GM12878 (cell line): ENCODE measurements around the gene EHD2. TPM values are rescaled to one million over a fixed set of nuclear protein-coding genes. Genes with fewer than 3 reads are reported as not detected.

ENCODE experiments used
- BCL3 ChIP-seq: IDR thresholded peaks from 2 replicates; pipeline ENCODE4 v1.6.1; 2011; ENCODE audit warnings: borderline replicate concordance, low read depth, mild to moderate bottlenecking, moderate library complexity, low read length; ENCODE audit not compliant: insufficient read depth, poor library complexity, severe bottlenecking
- CBX3 ChIP-seq: fragments of 200-600 bp; sonication (generic); IDR thresholded peaks from 2 replicates; pipeline ENCODE4 v1.6.1; 2016; ENCODE audit warnings: low read depth, borderline replicate concordance
- CREB1 ChIP-seq: IDR thresholded peaks from 2 replicates; pipeline ENCODE4 v1.6.1; 2012; ENCODE audit warnings: low read depth, mild to moderate bottlenecking, inconsistent platforms
- CREM ChIP-seq: IDR thresholded peaks from 2 replicates; pipeline ENCODE4 v1.6.1; 2014; ENCODE audit warnings: antibody characterized with exemption, low read depth
- E4F1 ChIP-seq: fragments of 450-650 bp; IDR thresholded peaks from 2 replicates; pipeline ENCODE4 v1.6.1; 2018; ENCODE audit warnings: borderline replicate concordance, mild to moderate bottlenecking; ENCODE audit not compliant: partially characterized antibody
- EED ChIP-seq: sonication (generic); IDR thresholded peaks from 2 replicates; pipeline ENCODE4 v1.6.1; 2016; ENCODE audit warnings: antibody characterized with exemption, low read depth
- FOXM1 ChIP-seq: IDR thresholded peaks from 2 replicates; pipeline ENCODE4 v1.6.1; 2012; ENCODE audit warnings: low read depth, mild to moderate bottlenecking, inconsistent platforms, low read length, moderate library complexity
- GATAD2B ChIP-seq: fragments of 450-650 bp; conservative IDR thresholded peaks from 2 replicates; pipeline ENCODE4 v1.6.1; 2017; ENCODE audit warnings: low read depth, mild to moderate bottlenecking, moderate library complexity
- HSF1 ChIP-seq: fragments of 150-350 bp; IDR thresholded peaks from 2 replicates; pipeline ENCODE4 v1.6.1; 2014; ENCODE audit warnings: mild to moderate bottlenecking, low read depth, low read length
- IRF4 ChIP-seq: IDR thresholded peaks from 2 replicates; pipeline ENCODE4 v1.6.1; 2011; ENCODE audit warnings: low read depth, low read length
- PRDM15 ChIP-seq: fragments of 450-650 bp; formaldehyde crosslinking; IDR thresholded peaks from 2 replicates; pipeline ENCODE4 v1.4.0; 2020; ENCODE audit warnings: mild to moderate bottlenecking, moderate library complexity
- SMAD1 ChIP-seq: fragments of 450-650 bp; IDR thresholded peaks from 2 replicates; pipeline ENCODE4 v1.6.1; 2018; ENCODE audit warnings: mild to moderate bottlenecking, low read depth; ENCODE audit not compliant: partially characterized antibody
- SP1 ChIP-seq: IDR thresholded peaks from one replicate; pipeline ENCODE4 v1.6.1; 2011; ENCODE audit warnings: low read depth, low read length
- STAT3 ChIP-seq: IDR thresholded peaks from 2 replicates; pipeline ENCODE4 v1.6.1; 2011; ENCODE audit warnings: low read depth, low read length, improper control_type of control experiment
- SUPT20H ChIP-seq: IDR thresholded peaks from 2 replicates; pipeline ENCODE4 v1.6.1; 2011; ENCODE audit warnings: low read depth, mild to moderate bottlenecking, low read length, moderate library complexity, borderline replicate concordance; ENCODE audit not compliant: control insufficient read depth
- TBL1XR1 ChIP-seq: IDR thresholded peaks from 2 replicates; pipeline ENCODE4 v1.6.1; 2012; ENCODE audit warnings: low read depth, low read length, improper control_type of control experiment
- ZBTB33 ChIP-seq: fragments of 450-650 bp; IDR thresholded peaks from 2 replicates; pipeline ENCODE4 v1.6.1; 2017; ENCODE audit warnings: mild to moderate bottlenecking
- polyA plus RNA-seq, 11 experiments: library from polyadenylated mRNA; depleted of rRNA in 4 of 11; unstranded in 6 of 11; stranded (reverse) in 5 of 11; fragments of >200 nt; fragmentation: Nextera tagmentation in 4 of 11; fragmentation: Illumina TruSeq in 1 of 11; extraction: Ambion mirVana in 4 of 11; extraction: Trizol in 1 of 11; gene quantifications; 1 replicate in 1 of 11; 2 replicates in 10 of 11; pipeline versions ENCODE4 v1.2.1 to v1.2.3, GENCODE V29; 2011 to 2016; ENCODE audit warnings: inconsistent platforms in 2 of 11, missing spikeins in 2 of 11, low read depth in 1 of 11
- total RNA-seq, 4 experiments: library from RNA; depleted of rRNA in 3 of 4; stranded (reverse); fragments of >200 nt in 3 of 4; fragmentation: Illumina TruSeq in 1 of 4; extraction: Trizol in 1 of 4; gene quantifications; 2 replicates each; pipeline versions ENCODE4 v1.2.1 to v1.2.3, GENCODE V29; 2013 to 2021
- TF ChIP-seq, protein P1 (sequence below): IDR thresholded peaks from 2 replicates; pipeline ENCODE4 v1.6.1; 2011; ENCODE audit warnings: mild to moderate bottlenecking, low read depth, low read length, moderate library complexity; ENCODE audit not compliant: insufficient replicate concordance

The EHD2 gene
- total and polyA plus RNA-seq, 10 of the 15 experiments (the other 5 are each of a cell fraction or from before 2014, with no cell fraction given) = 0.12 to 0.24 (median 0.23) TPM; not detected in 7

GRCh38 chr19:47749326-47749725, 36.1 kb downstream of the EHD2 start (continued):
- TF ChIP-seq PRDM15 (CRISPR knock-in tag) (no peak), GATAD2B (peak; percentile 18; the same call in 1 of the 2 replicates), ZBTB33 (no peak), SUPT20H (no peak), CBX3 (no peak), BCL3 (no peak), STAT3 (no peak), CREB1 (peak; percentile 20; the same call in 1 of the 2 replicates), E4F1 (no peak), SP1 (no peak), HSF1 (no peak), FOXM1 (peak; percentile 80; the same call in 1 of the 2 replicates), EED (peak; percentile 70), CREM (peak; percentile 65), TBL1XR1 (no peak), IRF4 (peak; percentile 54; the same call in 1 of the 2 replicates), SMAD1 (no peak)
- TF ChIP-seq, protein P1, sequence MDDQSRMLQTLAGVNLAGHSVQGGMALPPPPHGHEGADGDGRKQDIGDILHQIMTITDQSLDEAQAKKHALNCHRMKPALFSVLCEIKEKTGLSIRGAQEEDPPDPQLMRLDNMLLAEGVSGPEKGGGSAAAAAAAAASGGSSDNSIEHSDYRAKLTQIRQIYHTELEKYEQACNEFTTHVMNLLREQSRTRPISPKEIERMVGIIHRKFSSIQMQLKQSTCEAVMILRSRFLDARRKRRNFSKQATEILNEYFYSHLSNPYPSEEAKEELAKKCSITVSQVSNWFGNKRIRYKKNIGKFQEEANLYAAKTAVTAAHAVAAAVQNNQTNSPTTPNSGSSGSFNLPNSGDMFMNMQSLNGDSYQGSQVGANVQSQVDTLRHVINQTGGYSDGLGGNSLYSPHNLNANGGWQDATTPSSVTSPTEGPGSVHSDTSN = no peak
